Adrenal gland (tissue), 12 donors: ENCODE measurements around the gene HOXA3. TPM values are rescaled to one million over a fixed set of nuclear protein-coding genes. Genes with fewer than 3 reads are reported as not detected.
A peak's percentile ranks its signal among the peaks of the same experiment; 100 is the strongest.

Source experiments
- DNase-seq, 7 donors: peaks; one replicate each; pipeline ENCODE4 v3.0.0-alpha.2; 2019 to 2020
- H3K27ac ChIP-seq, 5 donors: fragments of 200-600 bp; sonication (generic) in 4 of 5; 1 replicate in 3 of 5; 2 replicates in 2 of 5; pipeline versions ENCODE4 v1.5.1 to v1.8.0; 2016 to 2020; ENCODE audit warnings: mild to moderate bottlenecking in 1 of 5
- H3K27me3 ChIP-seq: fragments of 200-600 bp; 2 replicates; pipeline ENCODE4 v1.8.0; 2021
- H3K36me3 ChIP-seq, 2 donors: fragments of 200-600 bp; replicated peaks in 1 of 2; 1 replicate in 1 of 2; 2 replicates in 1 of 2; pipeline versions ENCODE4 v1.5.1 to v1.8.0; 2018 to 2022
- H3K4me1 ChIP-seq, 2 donors: fragments of 200-600 bp; replicated peaks in 1 of 2; 1 replicate in 1 of 2; 2 replicates in 1 of 2; pipeline versions ENCODE4 v1.5.1 to v1.8.0; 2018 to 2021
- H3K4me3 ChIP-seq, 4 donors: fragments of 200-600 bp; sonication (generic) in 3 of 4; one replicate each; pipeline ENCODE4 v1.5.1; 2016 to 2018
- H3K9me3 ChIP-seq, 3 donors: fragments of 200-600 bp; sonication (generic) in 1 of 3; replicated peaks in 1 of 3; 1 replicate in 2 of 3; 2 replicates in 1 of 3; pipeline versions ENCODE4 v1.5.1 to v1.8.0; 2016 to 2021
- CTCF ChIP-seq, 6 experiments: fragments of 450-650 bp in 4 of 6; fragments of 200-600 bp in 2 of 6; sonication (generic) in 1 of 6; IDR thresholded peaks; 1 replicate in 5 of 6; 2 replicates in 1 of 6; pipeline versions ENCODE4 v1.5.1 to v1.8.0; 2016 to 2021; ENCODE audit warnings: antibody characterized with exemption in 6 of 6, mild to moderate bottlenecking in 2 of 6, moderate library complexity in 1 of 6
- POLR2A ChIP-seq, 2 donors: fragments of 450-650 bp; IDR thresholded peaks; one replicate each; pipeline ENCODE4 v1.6.1; 2017; ENCODE audit warnings: antibody characterized with exemption in 2 of 2, mild to moderate bottlenecking in 2 of 2, moderate library complexity in 1 of 2
- WGBS, 4 donors: extraction: QIAGEN DNeasy Blood & Tissue Kit in 2 of 4; methylation state at CpG; one replicate each; pipeline versions ENCODE4 v1.1.5 to v1.1.7; 2013 to 2017; 5-methylcytosine and 5-hydroxymethylcytosine counted together
- intact Hi-C, 2 donors: fragments of 100-400 bp; cut with DNase I; formaldehyde crosslinking; loops; one replicate each; pipeline versions ENCODE4 v1.14.1 to v1.15.0; 2022 to 2023
- polyA plus RNA-seq, 3 donors: library from polyadenylated mRNA; stranded (reverse); fragments of 200-250 nt in 2 of 3; fragments of 350-450 nt in 1 of 3; fragmentation: Illumina TruSeq in 1 of 3; extraction: RNeasy Lipid Tissue Mini Kit (QIAGEN cat#74804) in 1 of 3; gene quantifications; one replicate each; pipeline ENCODE4 v1.2.3, GENCODE V29; 2013 to 2014
- total RNA-seq, 9 donors: library from RNA; depleted of rRNA in 4 of 9; stranded (reverse); fragments of >200 nt in 4 of 9; fragments of 120-200 nt in 1 of 9; fragmentation: NEBNext Ultra II Directional in 1 of 9; extraction: Animal tissue kit (Norgen Biotek cat#: 25700) in 1 of 9; gene quantifications; one replicate each; pipeline versions ENCODE4 v1.1.0 to v1.2.4, GENCODE V29; 2013 to 2023
- donor health status: healthy with polysubstance abuse.
- donor health status: Bipolar disorder and iron deficiency.
- donor health status: DM: yes; HTN: yes; CAD: no.
- donor health status: DM: no; HTN: no; CAD: no.
- donor health status: DM: no; HTN: no; CAD: no.
- donor health status: DM: yes; HTN: yes; CAD: no.

HOXA3 gene
- total and polyA plus RNA-seq, 12 donors: 1.0 to 32.7 (median 3.8) TPM

- H3K4me3 ChIP-seq: peak overlapping the region in 1 of 4 donors; percentile 42
- peaks cover 19 to 29% of the 10 kb centered on the region in 2 donors for H3K4me1 ChIP-seq
- WGBS, 4 donors: 6 to 10% (median 8%) methylated on average over 30 of the region's 30 CpGs
- no peak for TF ChIP-seq CTCF (IDR thresholded peaks at IDR 0.05)
- TF ChIP-seq POLR2A (IDR thresholded peaks at IDR 0.05): no peak
- DNase-seq: peak in 5 of 7 donors; percentile 6 to 45 (median 14)
- H3K27me3 ChIP-seq: peaks cover 97% of the 10 kb centered on the region
- no peaks in the 10 kb centered on the region for H3K36me3 ChIP-seq
- H3K27ac ChIP-seq: no peak overlapping the region
- intact Hi-C loops: loop anchor here in 1 of 2 donors (10.0 kb wide), 1 partner anchor 1309 kb away; no protein-coding TSS in a partner anchor
- H3K9me3 ChIP-seq: no peaks in the 10 kb centered on the region
Measured at GRCh38 chr7:27183682-27184336, 31.4 kb upstream of the HOXA3 start.

- TF ChIP-seq CTCF (IDR thresholded peaks at IDR 0.05): no peak
- TF ChIP-seq POLR2A (IDR thresholded peaks at IDR 0.05): no peak
- Histone ChIP-seq H3K9me3 (no peaks in the 10 kb centered on the region), H3K36me3 (no peaks in the 10 kb centered on the region), H3K27ac (no peak overlapping the region), H3K27me3 (peaks cover 97% of the 10 kb centered on the region), H3K4me3 (no peak overlapping the region), H3K4me1 (peaks cover 19 to 21% of the 10 kb centered on the region in 2 donors)
- WGBS, 4 donors: 15 to 27% (median 18%) methylated on average over 17 to 39 of the region's 39 CpGs
- DNase-seq: peak in 5 of 7 donors; percentile 13 to 43 (median 14)
- intact Hi-C loops: loop anchor here in 1 of 2 donors (10.0 kb wide), 1 partner anchor 1308 kb away; no protein-coding TSS in a partner anchor
Measured at GRCh38 chr7:27182861-27183681, 30.7 kb upstream of the HOXA3 start.

- Histone ChIP-seq H3K27me3 (peaks cover 94% of the 10 kb centered on the region), H3K36me3 (no peaks in the 10 kb centered on the region), H3K4me1 (peaks cover 19% of the 10 kb centered on the region in 2 donors), H3K9me3 (no peaks in the 10 kb centered on the region), H3K27ac (no peak overlapping the region), H3K4me3 (no peak overlapping the region)
- peak in 5 of 7 donors; percentile 6 to 36 (median 13) for DNase-seq
- TF ChIP-seq CTCF (IDR thresholded peaks at IDR 0.05): no peak
- TF ChIP-seq POLR2A (IDR thresholded peaks at IDR 0.05): no peak
- intact Hi-C loops: loop anchor here in 1 of 2 donors (10.0 kb wide), 1 partner anchor 1308 kb away; no protein-coding TSS in a partner anchor
- WGBS, 4 donors: 36 to 56% (median 47%) methylated on average over 4 of the region's 4 CpGs
Measured at GRCh38 chr7:27182285-27182841, 30.0 kb upstream of the HOXA3 start.

GRCh38 chr7:27181795-27182275 lies 29.5 kb upstream of the HOXA3 start:
- peaks cover 19% of the 10 kb centered on the region in 2 donors for H3K4me1 ChIP-seq

More at GRCh38 chr7:27181795-27182275, 29.5 kb upstream of the HOXA3 start:
- peaks cover 89% of the 10 kb centered on the region for H3K27me3 ChIP-seq
- H3K4me3 ChIP-seq: no peak overlapping the region
- no peaks in the 10 kb centered on the region for H3K36me3 ChIP-seq
- no peaks in the 10 kb centered on the region for H3K9me3 ChIP-seq
- no peak for TF ChIP-seq POLR2A (IDR thresholded peaks at IDR 0.05)
- intact Hi-C loops: loop anchor here in 1 of 2 donors (10.0 kb wide), 1 partner anchor 1307 kb away; no protein-coding TSS in a partner anchor
- no peak overlapping the region for H3K27ac ChIP-seq
- DNase-seq: peak in 3 of 7 donors; percentile 9 to 42 (median 13)
- 69 to 86% (median 77%) methylated on average over 4 of the region's 4 CpGs for WGBS, 4 donors
